ENCODE data around the gene LGALSL.

DNA sequence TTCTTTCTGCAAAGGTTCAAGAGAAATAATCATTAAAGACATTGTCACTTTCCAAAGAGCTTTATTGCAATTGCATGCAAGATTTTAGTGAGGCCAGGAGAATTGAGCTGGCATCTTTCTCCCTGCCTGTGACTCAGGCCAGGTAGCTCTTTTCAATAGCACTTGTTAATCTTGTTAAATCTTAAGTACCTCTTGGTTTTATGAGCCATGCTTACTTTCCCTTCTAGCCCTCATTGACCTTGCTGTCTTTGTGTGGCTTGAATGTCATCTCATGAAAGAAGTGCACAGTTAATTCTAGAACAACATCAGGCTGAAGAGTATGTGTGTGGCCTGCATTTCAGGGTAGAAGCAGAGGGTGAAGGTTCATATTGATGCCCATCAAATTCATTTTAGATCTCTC, 14.8 kb upstream of the LGALSL start:
- TF ChIP-seq, protein P1, sequence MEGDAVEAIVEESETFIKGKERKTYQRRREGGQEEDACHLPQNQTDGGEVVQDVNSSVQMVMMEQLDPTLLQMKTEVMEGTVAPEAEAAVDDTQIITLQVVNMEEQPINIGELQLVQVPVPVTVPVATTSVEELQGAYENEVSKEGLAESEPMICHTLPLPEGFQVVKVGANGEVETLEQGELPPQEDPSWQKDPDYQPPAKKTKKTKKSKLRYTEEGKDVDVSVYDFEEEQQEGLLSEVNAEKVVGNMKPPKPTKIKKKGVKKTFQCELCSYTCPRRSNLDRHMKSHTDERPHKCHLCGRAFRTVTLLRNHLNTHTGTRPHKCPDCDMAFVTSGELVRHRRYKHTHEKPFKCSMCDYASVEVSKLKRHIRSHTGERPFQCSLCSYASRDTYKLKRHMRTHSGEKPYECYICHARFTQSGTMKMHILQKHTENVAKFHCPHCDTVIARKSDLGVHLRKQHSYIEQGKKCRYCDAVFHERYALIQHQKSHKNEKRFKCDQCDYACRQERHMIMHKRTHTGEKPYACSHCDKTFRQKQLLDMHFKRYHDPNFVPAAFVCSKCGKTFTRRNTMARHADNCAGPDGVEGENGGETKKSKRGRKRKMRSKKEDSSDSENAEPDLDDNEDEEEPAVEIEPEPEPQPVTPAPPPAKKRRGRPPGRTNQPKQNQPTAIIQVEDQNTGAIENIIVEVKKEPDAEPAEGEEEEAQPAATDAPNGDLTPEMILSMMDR (conservative IDR thresholded peaks at IDR 0.05; ENCODE audit: low read depth, low read length) = no peak
- TF ChIP-seq EZH2 (IDR thresholded peaks at IDR 0.05; ENCODE audit: borderline replicate concordance, low read depth, low read length, poor library complexity, severe bottlenecking) = no peak
